Memory B cell (primary cell): ENCODE data around the gene FUNDC1.
"Not testable (repeated sequence)": the region's sequence is repeated elsewhere in the genome, so short reads cannot be mapped to it uniquely, and the experiment has no call there.

Experiments
- ATAC-seq: fragments of 150-1000 bp; cut with Tn5 transposase; 2 replicates; pipeline ENCODE4 v1.10.0; 2021; ENCODE audit warnings: low read depth, mild to moderate bottlenecking, moderate library complexity
- DNase-seq, 2 donors: peaks; one replicate each; pipeline ENCODE4 v3.0.0; 2022; ENCODE audit warnings: low spot score in 2 of 2
- H3K27ac Mint-ChIP-seq: one replicate; pipeline ENCODE4 v1.8.0; 2022; ENCODE audit warnings: mild to moderate bottlenecking, moderate library complexity, mixed read lengths
- H3K27me3 Mint-ChIP-seq: one replicate; pipeline ENCODE4 v1.8.0; 2022; ENCODE audit warnings: mixed read lengths
- H3K36me3 Mint-ChIP-seq: one replicate; pipeline ENCODE4 v1.8.0; 2022; ENCODE audit warnings: mild to moderate bottlenecking, mixed read lengths
- H3K4me1 Mint-ChIP-seq: one replicate; pipeline ENCODE4 v1.8.0; 2022; ENCODE audit warnings: mixed read lengths
- H3K4me3 Mint-ChIP-seq: one replicate; pipeline ENCODE4 v1.8.0; 2022; ENCODE audit warnings: mild to moderate bottlenecking, moderate library complexity, mixed read lengths
- H3K9me3 Mint-ChIP-seq: one replicate; pipeline ENCODE4 v1.8.0; 2022; ENCODE audit warnings: mixed read lengths

The FUNDC1 gene, protein sequence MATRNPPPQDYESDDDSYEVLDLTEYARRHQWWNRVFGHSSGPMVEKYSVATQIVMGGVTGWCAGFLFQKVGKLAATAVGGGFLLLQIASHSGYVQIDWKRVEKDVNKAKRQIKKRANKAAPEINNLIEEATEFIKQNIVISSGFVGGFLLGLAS

DNA sequence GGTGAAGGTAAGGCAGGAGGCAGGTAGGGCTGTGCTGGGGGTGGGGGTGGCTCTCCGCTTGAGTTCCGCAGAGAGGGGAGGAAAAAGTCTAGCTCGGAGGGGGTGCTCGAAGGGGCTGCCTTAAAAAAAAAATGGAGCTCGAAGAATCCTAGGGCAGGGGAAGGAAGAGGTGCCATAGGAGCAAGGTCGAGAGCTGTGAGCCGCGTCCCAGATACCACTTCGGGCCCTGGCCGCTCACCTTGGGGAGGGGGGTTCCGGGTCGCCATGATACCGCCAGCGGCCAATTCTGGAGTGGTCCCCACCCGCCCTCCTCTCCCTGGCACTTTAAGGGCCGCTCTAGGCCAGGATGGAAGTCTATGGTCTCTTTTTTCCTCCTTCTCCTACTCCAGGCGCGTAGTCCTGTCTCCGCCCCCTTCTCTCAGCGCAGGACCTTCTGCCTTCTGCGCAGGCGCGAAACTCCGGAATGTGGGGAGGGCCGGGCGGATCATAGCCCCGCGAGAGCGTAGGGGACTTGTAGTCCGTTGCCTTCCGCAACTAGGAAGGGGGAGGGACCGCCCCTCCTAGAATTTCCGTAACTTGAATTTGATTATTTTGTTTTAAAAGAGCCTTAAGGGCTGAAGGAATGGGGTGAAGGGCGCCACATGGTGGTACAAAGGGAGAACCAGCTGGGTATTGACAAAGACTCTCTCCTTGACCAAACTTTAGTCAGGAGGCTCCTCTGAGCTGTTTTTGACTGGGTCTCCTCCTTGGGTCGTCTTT is at the start of gene FUNDC1:
FUNDC1 (minus strand) TSS at position 293 of the 759 bp plus-strand sequence; CDS start at position 266, 27 bp downstream.
- no peaks in the 10 kb centered on the region for H3K9me3 Mint-ChIP-seq
- H3K4me1 Mint-ChIP-seq: peaks cover 15% of the 10 kb centered on the region

GRCh38 chrX:44585866-44586265 is 43.2 kb upstream of the FUNDC1 start:
- H3K27ac Mint-ChIP-seq: no peak overlapping the region
- no peak overlapping the region for H3K4me3 Mint-ChIP-seq
- ATAC-seq (no peak), DNase-seq (no peak)
- no peaks in the 10 kb centered on the region for H3K4me1 Mint-ChIP-seq
- H3K27me3 Mint-ChIP-seq: peaks cover 5% of the 10 kb centered on the region
- H3K9me3 Mint-ChIP-seq: peaks cover 5% of the 10 kb centered on the region
- no peaks in the 10 kb centered on the region for H3K36me3 Mint-ChIP-seq

More for the DNA sequence above, at the start of gene FUNDC1:
- peak; percentile 78 to 91 for DNase-seq
- peak; percentile 95 for ATAC-seq
- Mint-ChIP-seq H3K36me3 (peaks cover 1% of the 10 kb centered on the region), H3K27me3 (no peaks in the 10 kb centered on the region), H3K4me3 (peak within 1 kb of the TSS; percentile 92), H3K27ac (peak within 1 kb of the TSS; percentile 91)

DNA sequence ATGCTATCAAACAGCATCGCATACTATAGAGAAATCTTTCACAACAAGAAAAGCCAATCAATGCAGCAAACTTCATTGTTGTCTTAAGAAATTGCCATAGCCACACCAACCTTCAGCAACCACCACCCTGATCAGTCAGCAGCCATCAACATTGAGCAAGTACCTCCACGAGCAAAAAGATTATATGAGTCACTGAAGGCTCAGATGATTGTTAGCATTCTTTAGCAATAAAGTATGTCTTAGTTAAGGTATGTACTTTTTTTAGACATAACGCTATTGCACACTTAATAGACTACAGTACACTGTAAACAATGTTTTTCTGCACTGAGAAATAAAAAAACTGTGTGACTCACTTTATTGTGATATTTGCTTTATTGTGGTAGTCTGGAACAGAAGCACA is 37.8 kb upstream of the FUNDC1 start:
- peaks cover 5% of the 10 kb centered on the region for H3K9me3 Mint-ChIP-seq
- H3K4me1 Mint-ChIP-seq: no peaks in the 10 kb centered on the region
- no peak overlapping the region for H3K4me3 Mint-ChIP-seq
- H3K27me3 Mint-ChIP-seq: peaks cover 2% of the 10 kb centered on the region
- H3K36me3 Mint-ChIP-seq: no peaks in the 10 kb centered on the region
- H3K27ac Mint-ChIP-seq: no peak overlapping the region
- no peak for DNase-seq
- no peak for ATAC-seq

DNA sequence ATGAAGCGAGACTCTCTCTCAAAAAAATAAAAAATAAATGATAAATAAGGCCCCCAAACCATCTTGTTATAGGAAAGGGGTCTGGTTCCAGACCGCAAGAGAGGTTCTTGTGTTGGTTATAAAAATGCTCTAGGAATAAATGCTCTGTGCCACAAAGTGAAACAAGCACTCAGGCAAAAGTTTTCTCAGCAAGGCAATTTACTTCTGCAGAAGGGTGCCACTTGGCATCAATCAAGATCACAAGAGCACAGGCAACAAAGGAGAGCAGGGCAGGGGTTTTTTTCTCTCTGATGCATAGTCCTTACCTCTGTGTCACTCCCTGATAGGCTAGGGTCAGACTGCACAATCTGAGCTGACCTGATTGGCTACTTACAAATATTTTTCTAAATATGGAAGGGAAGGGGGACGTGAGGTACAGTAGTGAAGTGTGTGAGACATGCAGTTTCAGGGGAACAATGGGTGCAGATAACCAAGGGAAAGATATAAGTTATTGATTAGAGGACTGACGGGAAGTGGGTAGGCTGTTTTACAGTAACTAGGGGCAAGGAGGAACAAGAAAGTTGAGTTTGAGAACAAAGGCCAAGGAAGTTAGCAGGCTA is 29.8 kb upstream of the FUNDC1 start:
- Mint-ChIP-seq H3K4me3 (no peak overlapping the region), H3K27me3 (no peaks in the 10 kb centered on the region), H3K9me3 (peaks cover 5% of the 10 kb centered on the region), H3K27ac (no peak overlapping the region), H3K4me1 (no peaks in the 10 kb centered on the region), H3K36me3 (no peaks in the 10 kb centered on the region)
- DNase-seq (no peak), ATAC-seq (no peak)

DNA sequence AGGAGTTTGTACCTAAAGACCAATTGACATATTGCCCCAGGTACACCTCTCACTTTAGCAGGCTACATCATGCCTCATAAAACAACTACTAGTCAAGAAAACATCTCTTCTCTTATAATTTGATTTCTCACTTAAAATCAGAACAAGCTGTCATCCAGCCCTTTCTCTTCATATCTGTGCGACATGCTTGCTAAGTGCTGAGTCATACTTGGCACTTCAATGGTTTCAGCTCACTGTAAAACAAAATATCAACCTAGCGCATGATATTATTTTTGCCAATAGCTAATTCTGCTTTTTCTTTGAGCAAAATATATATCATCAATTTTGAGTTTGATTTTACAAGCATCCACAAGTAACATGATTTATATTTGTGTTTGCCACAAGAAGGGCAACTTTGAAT is 27.9 kb upstream of the FUNDC1 start:
- DNase-seq (no peak), ATAC-seq (no peak)
- Mint-ChIP-seq H3K4me3 (no peak overlapping the region), H3K4me1 (no peaks in the 10 kb centered on the region), H3K27ac (no peak overlapping the region), H3K9me3 (peaks cover 7% of the 10 kb centered on the region), H3K27me3 (peaks cover 2% of the 10 kb centered on the region), H3K36me3 (no peaks in the 10 kb centered on the region)

- no peak overlapping the region for H3K27ac Mint-ChIP-seq
- peaks cover 2% of the 10 kb centered on the region for H3K27me3 Mint-ChIP-seq
- no peaks in the 10 kb centered on the region for H3K36me3 Mint-ChIP-seq
- H3K4me1 Mint-ChIP-seq: no peaks in the 10 kb centered on the region
- ATAC-seq: no peak
- H3K4me3 Mint-ChIP-seq: no peak overlapping the region
- DNase-seq: no peak
- peaks cover 7% of the 10 kb centered on the region for H3K9me3 Mint-ChIP-seq
Measured at GRCh38 chrX:44569122-44569521, 26.5 kb upstream of the FUNDC1 start.

DNA sequence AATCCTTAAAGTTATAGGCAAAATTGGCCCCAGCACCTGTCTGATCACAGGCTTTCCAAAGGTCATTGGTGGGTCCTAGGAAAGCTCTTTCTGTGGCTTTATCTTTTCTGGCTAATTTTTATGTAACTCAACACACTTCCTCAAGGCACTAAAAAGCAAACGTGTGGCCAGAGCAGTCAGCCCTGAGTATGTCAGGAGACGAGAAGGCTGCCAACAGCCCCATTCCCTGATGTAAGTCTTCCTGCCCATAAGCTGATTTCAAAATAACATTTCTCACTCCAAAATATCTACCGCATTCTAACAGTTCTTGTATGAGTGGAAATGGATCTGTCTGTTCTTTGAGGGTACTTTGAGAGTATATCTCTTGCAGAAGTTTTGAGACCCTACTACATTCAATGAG is 25.5 kb upstream of the FUNDC1 start:
- H3K4me1 Mint-ChIP-seq: no peaks in the 10 kb centered on the region

GRCh38 chrX:44561896-44562295 is 19.2 kb upstream of the FUNDC1 start:
- H3K36me3 Mint-ChIP-seq, DNase-seq, H3K4me1 Mint-ChIP-seq, ATAC-seq, H3K27me3 Mint-ChIP-seq, H3K4me3 Mint-ChIP-seq, H3K27ac Mint-ChIP-seq, H3K9me3 Mint-ChIP-seq: not testable (repeated sequence)

More for the DNA sequence above, 25.5 kb upstream of the FUNDC1 start:
- H3K4me3 Mint-ChIP-seq: no peak overlapping the region
- H3K27me3 Mint-ChIP-seq: peaks cover 2% of the 10 kb centered on the region
- no peaks in the 10 kb centered on the region for H3K36me3 Mint-ChIP-seq
- DNase-seq (no peak), ATAC-seq (no peak)
- H3K27ac Mint-ChIP-seq: no peak overlapping the region
- peaks cover 7% of the 10 kb centered on the region for H3K9me3 Mint-ChIP-seq

- H3K4me3 Mint-ChIP-seq: no peak overlapping the region
- H3K36me3 Mint-ChIP-seq: no peaks in the 10 kb centered on the region
- DNase-seq (no peak), ATAC-seq (no peak)
- H3K27ac Mint-ChIP-seq: no peak overlapping the region
- H3K9me3 Mint-ChIP-seq: no peaks in the 10 kb centered on the region
- H3K27me3 Mint-ChIP-seq: peaks cover 2% of the 10 kb centered on the region
- H3K4me1 Mint-ChIP-seq: no peaks in the 10 kb centered on the region
Measured at GRCh38 chrX:44550563-44550962, 7.9 kb upstream of the FUNDC1 start.

DNA sequence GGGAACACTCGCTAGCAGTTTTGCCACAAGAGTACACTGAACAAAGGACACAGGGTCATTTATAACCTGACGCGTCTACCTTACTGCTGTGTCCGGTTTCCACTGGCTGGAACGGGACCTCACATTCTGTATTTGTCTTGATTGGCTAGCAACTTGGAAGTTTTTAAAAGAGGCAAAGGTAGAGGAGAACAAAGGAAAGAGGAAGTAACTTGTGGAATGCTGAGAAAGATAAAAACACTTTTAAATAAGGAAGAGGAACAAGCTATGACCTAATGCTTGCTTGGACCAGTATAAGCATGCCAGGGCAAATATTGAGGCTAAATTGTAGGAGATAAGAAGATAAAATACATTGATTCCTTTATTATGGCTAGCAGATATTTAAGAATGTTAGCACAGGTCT is 2.8 kb upstream of the FUNDC1 start:
- H3K4me3 Mint-ChIP-seq, H3K4me1 Mint-ChIP-seq, H3K9me3 Mint-ChIP-seq, H3K36me3 Mint-ChIP-seq, H3K27ac Mint-ChIP-seq, DNase-seq, H3K27me3 Mint-ChIP-seq, ATAC-seq: not testable (repeated sequence)

GRCh38 chrX:44544036-44544435 is 1.4 kb upstream of the FUNDC1 start:
- DNase-seq (no peak), ATAC-seq (no peak)
- Mint-ChIP-seq H3K27me3 (no peaks in the 10 kb centered on the region), H3K4me3 (no peak overlapping the region), H3K27ac (no peak overlapping the region), H3K36me3 (peaks cover 1% of the 10 kb centered on the region), H3K4me1 (peaks cover 12% of the 10 kb centered on the region), H3K9me3 (no peaks in the 10 kb centered on the region)

- H3K4me1 Mint-ChIP-seq: peaks cover 18% of the 10 kb centered on the region
- peaks cover 14% of the 10 kb centered on the region for H3K36me3 Mint-ChIP-seq
- peak overlapping the region; percentile 52 for H3K27ac Mint-ChIP-seq
- no peaks in the 10 kb centered on the region for H3K9me3 Mint-ChIP-seq
- H3K27me3 Mint-ChIP-seq: no peaks in the 10 kb centered on the region
- DNase-seq: no peak
- ATAC-seq: no peak
- no peak overlapping the region for H3K4me3 Mint-ChIP-seq
Measured at GRCh38 chrX:44536198-44536597, 6.5 kb downstream of the FUNDC1 start.

GRCh38 chrX:44529310-44529709 is 13.3 kb downstream of the FUNDC1 start:
- no peak for DNase-seq
- Mint-ChIP-seq H3K4me3 (no peak overlapping the region), H3K36me3 (peaks cover 6% of the 10 kb centered on the region)

GRCh38 chrX:44514272-44514671 is 28.4 kb downstream of the FUNDC1 start:
- Mint-ChIP-seq H3K27ac (no peak overlapping the region), H3K27me3 (no peaks in the 10 kb centered on the region), H3K36me3 (peaks cover 1% of the 10 kb centered on the region), H3K9me3 (no peaks in the 10 kb centered on the region), H3K4me1 (no peaks in the 10 kb centered on the region), H3K4me3 (no peak overlapping the region)
- ATAC-seq (no peak), DNase-seq (no peak)

More at GRCh38 chrX:44529310-44529709, 13.3 kb downstream of the FUNDC1 start:
- no peak overlapping the region for H3K27ac Mint-ChIP-seq
- no peak for ATAC-seq
- no peaks in the 10 kb centered on the region for H3K9me3 Mint-ChIP-seq
- no peaks in the 10 kb centered on the region for H3K27me3 Mint-ChIP-seq
- peaks cover 5% of the 10 kb centered on the region for H3K4me1 Mint-ChIP-seq
